Measurements from ENCODE around the gene NRAP.

DNA sequence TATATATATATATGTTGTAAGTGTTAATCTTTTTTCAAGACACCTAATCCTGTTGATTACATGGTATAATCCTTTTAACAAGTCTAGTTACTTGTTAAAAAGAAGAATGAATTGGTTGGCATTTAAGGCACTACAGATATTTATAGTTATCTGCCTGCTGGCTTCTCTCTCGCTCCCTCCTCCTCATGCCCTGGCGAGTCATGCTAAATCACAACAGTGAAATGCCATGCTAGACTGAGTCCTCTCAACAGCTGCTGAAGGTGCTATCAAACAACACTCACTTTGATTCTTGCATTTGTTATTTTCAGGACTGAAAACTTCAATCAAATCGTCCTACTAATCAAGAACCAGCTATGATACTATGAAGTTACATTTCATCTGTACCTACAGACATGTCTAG, 15.4 kb downstream of the NRAP start:
- TF ChIP-seq EZH2phosphoT487 (IDR thresholded peaks at IDR 0.05; ENCODE audit: insufficient read depth, low read depth) (no peak), EZH2 (IDR thresholded peaks at IDR 0.05; ENCODE audit: insufficient read depth, poor library complexity, severe bottlenecking) (no peak)

All from GM23248 (cell line).